TTC549 (cell line): Measurements from ENCODE around the gene CCDC82.
A peak's percentile ranks its signal among the peaks of the same experiment; 100 is the strongest.

Source experiments
- FAIRE-seq: peaks from 2 replicates; lab custom pipeline; 2012; peaks lifted over from hg19 to GRCh38; lab: Jason Lieb, UNC

CCDC82 gene

GRCh38 chr11:96306933-96307775, 82.6 kb downstream of the CCDC82 start:
- FAIRE-seq = peak; percentile 94

- FAIRE-seq = no peak
These were observed 83.1 kb downstream of the CCDC82 start for GRCh38 chr11:96306600-96306932.

- FAIRE-seq = no peak
These were observed 83.6 kb downstream of the CCDC82 start for GRCh38 chr11:96306071-96306470.

DNA sequence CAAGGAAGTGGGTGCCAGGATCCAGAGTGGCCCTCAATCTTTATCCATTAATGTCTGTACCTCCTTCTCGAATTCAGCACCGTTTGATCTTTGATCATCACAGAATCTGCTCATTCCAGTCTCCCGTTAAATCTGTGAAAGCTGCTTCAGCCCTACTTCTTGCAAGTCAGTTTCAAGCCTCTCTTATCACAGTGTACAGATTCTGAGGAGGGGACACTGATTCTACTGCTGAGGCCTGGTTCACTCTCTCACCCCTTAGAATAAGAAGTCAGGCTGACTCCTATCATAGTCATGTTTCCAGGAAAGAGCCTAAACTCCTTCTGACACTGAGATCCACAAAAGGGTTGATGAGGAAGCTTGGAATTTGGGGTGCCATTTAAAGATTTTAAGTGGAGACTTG, 85.7 kb downstream of the CCDC82 start:
- FAIRE-seq = no peak

- FAIRE-seq = no peak
These were observed 86.6 kb downstream of the CCDC82 start for GRCh38 chr11:96303064-96303463.
